Measurements from ENCODE around the gene RAB7B.

RAB7B gene

GRCh38 chr1:206013026-206013795 lies 10.0 kb upstream of the RAB7B start:
- H3K4me3 ChIP-seq (ENCODE audit: low read length): no peak overlapping the region
- DNase-seq (ENCODE audit: low read depth): no peak
- no peak for TF ChIP-seq CTCF (IDR thresholded peaks at IDR 0.05; ENCODE audit: insufficient read depth, low read depth, low read length, missing control alignments)

GRCh38 chr1:206012086-206012859 lies 9.1 kb upstream of the RAB7B start:
- no peak for TF ChIP-seq CTCF (IDR thresholded peaks at IDR 0.05; ENCODE audit: insufficient read depth, low read depth, low read length, missing control alignments)
- no peak for DNase-seq (ENCODE audit: low read depth)
- no peak overlapping the region for H3K4me3 ChIP-seq (ENCODE audit: low read length)

GRCh38 chr1:206011057-206011456 lies 7.9 kb upstream of the RAB7B start:
- no peak for DNase-seq (ENCODE audit: low read depth)
- TF ChIP-seq CTCF (IDR thresholded peaks at IDR 0.05; ENCODE audit: insufficient read depth, low read depth, low read length, missing control alignments): no peak
- H3K4me3 ChIP-seq (ENCODE audit: low read length): no peak overlapping the region

GRCh38 chr1:206010060-206010459 lies 6.9 kb upstream of the RAB7B start:
- no peak for DNase-seq (ENCODE audit: low read depth)
- H3K4me3 ChIP-seq (ENCODE audit: low read length): no peak overlapping the region
- no peak for TF ChIP-seq CTCF (IDR thresholded peaks at IDR 0.05; ENCODE audit: insufficient read depth, low read depth, low read length, missing control alignments)

- H3K4me3 ChIP-seq (ENCODE audit: low read length): no peak overlapping the region
- TF ChIP-seq CTCF (IDR thresholded peaks at IDR 0.05; ENCODE audit: insufficient read depth, low read depth, low read length, missing control alignments): no peak
- DNase-seq (ENCODE audit: low read depth): no peak
Measured at GRCh38 chr1:206006946-206007345, 3.8 kb upstream of the RAB7B start.

- no peak for DNase-seq (ENCODE audit: low read depth)
- no peak for TF ChIP-seq CTCF (IDR thresholded peaks at IDR 0.05; ENCODE audit: insufficient read depth, low read depth, low read length, missing control alignments)
- H3K4me3 ChIP-seq (ENCODE audit: low read length): no peak overlapping the region
Measured at GRCh38 chr1:206005778-206006180, 2.6 kb upstream of the RAB7B start.
